Non-pigmented ciliary epithelial cell (primary cell): ENCODE results near the gene MYO3B.

Source experiments
- DNase-seq: peaks from one replicate; pipeline ENCODE4 v3.0.0-alpha.2; 2010; ENCODE audit warnings: low read depth

The MYO3B gene

DNA sequence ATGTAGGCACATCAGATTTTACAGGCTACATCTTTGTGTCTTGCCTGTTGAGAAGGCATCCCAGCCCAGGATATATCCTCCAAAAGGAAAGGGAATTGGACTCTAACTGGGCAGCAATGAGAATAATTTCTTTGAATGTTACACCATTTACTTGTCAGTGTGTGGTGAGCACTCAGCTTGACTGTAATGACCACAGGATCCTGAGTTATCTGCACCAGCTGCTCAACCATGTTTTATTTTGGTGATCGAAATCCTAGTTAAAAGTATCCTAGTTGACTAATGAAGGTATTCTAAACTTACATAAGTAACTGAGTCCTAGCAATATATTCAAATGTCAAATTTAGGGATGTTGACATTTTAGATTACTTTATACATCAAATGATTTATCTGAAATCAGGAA is 123.0 kb downstream of the MYO3B start:
- no peak for DNase-seq

DNA sequence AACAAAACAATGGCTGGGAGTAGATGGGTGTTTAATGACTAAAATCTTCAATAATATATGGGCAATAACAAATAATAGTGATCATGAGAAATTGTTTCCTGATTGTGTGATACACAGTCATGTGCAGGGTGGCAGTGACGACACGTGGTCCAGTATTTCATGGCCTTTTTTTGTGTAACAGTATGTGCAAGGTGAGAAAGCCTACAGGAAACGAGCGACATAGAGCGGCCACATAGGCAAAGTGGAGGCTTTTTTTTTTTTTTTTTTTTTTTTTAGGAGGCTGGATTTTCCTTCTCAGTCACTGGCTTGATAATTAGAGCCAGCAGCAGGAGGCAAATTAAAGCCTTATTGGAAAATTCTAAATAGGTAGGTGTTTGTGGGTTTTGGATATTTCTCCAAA is 123.7 kb downstream of the MYO3B start:
- DNase-seq: no peak

DNA sequence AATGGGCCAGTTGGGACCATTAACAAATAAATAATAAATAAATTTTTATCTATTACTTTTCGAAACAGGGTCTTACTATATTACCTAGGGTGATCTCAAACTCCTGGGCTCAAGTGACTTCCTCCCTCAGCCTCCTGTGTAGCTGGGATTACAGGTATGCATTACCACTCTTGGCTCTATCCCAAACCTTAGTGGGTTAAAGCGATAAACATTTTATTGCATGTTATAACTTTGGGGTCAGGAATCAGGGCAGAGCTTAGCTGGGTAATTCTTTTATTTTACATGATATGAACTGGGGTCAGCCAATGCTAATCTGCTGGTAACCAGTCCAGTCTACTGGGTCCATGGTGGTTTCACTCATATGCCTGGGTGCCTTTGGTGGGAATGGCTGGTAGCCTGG is 127.8 kb downstream of the MYO3B start:
- DNase-seq: no peak

DNA sequence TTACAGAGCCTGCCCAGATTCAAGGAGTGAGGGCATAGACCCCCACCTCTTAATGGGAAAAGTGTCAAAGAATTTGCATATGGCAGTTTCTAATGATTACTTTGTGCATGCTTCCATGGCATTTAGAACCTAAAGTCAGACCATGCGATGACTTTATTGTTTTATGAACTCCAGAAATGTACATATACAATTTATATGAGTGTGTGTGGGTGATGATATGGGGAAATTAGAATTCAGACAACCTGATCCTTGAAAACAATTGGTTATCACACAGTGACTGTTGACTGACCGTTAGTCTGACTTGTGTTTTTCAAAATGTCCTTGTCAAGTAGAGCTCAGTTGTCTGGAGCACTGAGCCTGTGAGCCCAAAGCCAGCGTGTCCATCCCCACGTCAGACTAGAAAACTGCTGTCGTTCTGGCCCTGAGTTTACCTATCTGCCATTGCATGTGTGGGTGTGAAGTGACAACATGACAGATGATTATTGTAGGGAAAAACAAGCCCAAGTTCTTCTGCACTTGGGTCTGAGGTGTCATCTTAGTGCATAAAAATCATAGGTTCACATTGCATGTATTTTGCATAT is 128.4 kb downstream of the MYO3B start:
- DNase-seq: no peak

DNA sequence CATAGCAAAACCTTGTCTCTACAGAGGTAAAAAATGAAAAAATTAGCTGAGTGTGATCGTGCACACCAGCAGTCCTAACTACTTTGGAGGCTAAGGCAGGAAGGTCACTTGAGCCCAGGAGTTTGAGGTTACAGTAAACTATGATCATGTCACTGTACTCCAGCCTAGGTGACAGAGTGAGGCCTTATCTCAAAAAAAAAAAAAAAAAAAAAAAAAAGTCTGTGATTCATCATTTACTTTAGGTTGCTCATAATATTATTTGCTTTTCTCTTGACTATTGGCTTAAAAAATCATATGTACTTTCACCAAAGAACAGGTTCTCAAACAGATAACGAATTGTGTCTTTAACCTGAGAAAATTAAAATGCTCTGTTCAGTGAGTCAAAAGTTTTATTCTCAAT is 129.1 kb downstream of the MYO3B start:
- DNase-seq: no peak

DNA sequence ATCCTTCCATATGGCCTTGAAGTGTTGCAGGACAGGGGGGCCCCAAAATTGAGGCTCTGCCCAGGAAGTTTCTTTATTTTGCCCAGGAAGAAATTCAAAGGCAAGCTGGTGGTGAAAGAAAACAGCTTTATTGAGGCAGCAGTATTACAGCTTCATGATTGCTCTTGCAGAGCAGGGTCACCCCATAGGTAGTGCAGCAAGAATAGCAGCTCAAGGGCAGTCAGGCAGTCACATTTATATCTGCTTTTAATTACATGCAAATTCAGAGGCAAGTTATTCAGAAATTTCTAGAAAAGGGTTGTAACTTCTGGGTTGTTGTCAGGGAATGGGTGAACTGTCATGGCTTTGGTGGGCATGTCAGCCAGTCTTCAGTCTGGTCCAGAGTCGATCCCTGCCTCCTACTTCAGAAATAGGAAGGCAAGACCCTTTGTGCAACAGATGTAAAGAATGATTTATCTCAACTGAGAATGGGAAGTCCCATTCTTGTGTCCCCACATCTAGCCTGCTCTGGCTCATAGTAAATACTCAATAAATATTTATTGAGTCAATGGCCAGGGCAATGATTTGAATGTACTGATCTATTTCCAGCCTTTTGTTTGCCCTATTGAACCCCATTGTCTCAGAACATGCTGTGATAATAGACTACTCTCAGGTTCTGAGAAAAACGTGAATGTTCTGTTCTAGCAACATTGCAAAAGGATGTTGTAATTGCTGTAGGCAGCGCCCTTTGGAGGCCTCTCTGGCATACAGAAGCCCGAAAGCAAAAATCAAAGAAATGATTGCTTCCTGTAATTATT is 129.8 kb downstream of the MYO3B start:
- DNase-seq: no peak

DNA sequence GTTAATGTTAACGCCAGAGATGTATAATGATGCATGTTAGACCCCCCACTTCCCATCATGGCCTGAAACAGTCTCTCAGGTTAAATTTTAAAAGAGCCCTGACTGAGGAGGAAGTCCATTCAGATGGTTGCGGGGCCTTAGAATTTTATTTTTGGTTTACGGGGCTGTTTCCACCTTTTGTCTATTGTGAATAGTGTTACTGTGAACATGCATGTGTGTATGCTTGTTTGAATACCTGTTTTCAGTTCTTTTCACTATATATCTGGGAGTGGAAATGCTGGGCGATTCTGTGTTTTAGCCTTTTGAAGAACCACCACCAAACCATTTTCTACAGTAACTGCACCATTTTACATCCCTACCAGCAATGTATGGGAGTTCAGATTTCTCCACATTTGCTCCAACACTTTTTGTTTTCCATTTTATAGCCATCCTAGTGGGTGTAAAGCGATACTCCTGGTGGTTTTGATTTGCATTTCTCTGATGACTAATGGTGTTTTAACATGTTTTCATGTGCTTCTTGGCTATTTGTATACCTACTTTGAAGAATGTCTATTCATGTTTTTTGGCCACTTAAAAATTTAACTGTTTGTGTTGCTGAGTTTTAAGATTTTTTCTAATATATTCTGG is 133.0 kb downstream of the MYO3B start:
- no peak for DNase-seq

DNA sequence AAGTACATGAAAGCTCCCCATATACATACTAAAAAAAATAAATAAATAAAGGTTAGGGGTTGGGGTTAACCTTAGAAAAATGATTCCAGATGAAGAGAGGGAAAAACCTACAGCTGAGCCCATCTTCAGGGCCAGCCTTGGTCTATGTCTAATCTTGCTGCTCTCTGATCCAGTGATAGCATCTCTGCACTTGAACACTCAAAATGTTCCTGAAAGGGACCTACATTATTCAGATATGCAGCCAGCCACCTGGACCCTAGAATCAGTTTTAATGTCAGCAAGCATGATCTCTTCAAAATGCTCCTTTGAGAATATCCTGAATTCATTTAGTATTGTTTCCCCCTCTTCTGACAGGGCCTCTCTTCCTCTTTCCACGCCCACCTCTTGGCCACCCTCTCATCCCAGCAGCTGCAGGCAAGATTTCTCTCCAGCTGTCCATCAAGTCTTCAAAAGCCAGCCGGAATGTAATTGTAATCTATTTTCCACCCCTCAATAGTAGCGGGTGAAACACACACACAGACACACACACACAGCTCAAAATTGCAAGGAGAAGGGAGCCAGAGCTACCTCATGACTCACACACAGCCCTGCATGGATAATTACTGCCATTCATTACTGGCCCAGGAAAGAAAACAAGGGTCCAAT is 135.5 kb downstream of the MYO3B start:
- no peak for DNase-seq

DNA sequence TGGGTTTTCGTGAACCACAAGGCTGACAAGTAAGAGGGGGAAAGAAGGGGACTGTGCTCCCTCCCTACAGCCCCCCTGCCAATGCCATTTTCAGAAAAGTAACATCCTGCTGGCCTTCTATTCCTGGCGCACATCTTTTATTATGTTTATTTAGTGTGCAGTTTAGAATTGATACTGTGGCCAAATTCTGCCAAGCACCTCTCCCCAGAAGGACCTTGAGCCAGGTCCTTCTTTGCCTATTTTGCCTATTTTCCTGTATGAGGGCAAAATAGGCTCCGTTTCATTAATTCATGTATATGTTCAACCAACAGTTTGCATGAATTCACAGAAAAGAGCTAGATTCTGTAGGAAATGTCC is 136.0 kb downstream of the MYO3B start:
- DNase-seq: no peak

DNA sequence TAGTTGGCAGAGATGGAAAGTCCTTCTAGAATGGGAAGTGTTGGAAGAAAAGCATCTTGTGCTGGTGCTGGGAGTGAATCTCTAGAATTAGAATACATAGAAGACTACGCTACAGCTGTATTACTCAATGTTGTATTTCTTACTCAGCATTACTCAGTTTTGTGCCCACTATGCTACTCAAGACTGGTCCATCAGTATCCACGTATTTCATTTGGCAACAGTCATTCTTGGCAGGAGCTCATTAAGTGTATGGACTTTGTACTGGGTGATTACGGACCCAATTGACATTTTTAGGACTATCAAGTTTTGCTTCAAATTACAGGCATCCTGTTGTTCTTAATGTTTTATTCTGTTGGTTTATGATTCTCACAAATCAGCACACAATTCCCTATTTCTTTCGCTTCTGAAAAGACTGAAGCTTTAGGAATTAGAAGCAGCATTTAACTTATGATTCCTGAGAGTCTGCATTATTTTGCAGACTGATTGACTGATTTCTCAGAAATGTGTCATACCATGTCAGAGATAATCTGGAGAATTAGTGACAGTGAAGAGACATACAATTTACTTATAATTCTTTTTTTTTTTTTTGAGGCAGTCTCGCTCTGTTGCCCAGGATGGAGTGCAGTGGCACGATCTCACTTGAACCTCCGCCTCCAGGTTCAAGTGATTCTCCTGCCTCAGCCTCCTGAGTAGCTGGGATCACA is 136.9 kb downstream of the MYO3B start:
- no peak for DNase-seq

DNA sequence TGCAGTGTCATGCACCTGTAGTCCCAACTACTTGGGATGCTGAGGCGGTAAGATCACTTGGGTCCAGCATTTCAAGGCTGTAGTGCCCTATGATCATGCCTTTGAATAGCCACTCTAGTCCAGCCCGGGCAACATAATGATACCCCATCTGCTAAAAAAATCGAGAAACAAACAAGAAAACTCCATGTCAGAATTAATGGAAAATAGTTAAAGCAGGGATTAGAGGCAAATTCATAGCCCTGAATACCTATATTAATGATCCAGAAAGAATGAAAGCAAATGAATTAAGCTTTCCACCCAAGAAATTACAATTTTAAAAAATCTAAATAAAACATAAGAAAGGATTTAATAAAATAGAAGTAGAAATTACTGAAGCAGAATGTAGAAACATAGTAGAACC is 143.0 kb downstream of the MYO3B start:
- DNase-seq: no peak

DNA sequence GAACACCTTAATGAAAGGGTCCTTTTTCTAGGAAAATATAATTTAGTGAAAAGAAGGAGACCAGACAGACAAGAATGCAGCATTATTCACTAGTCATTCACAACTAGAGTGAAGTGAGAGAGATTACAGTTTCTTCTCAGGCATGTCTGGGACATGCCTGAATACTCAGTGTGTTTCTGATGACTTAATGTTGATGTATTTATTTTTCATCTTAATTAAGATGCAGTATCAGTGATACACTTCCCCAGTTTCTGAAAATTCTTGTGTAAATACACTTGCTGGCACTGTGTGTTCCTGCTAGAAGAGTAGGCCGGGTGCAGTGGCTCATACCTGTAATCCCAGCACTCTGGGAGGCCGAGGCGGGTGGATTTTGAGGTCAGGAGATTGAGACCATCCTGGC is 143.6 kb downstream of the MYO3B start:
- DNase-seq: no peak

DNA sequence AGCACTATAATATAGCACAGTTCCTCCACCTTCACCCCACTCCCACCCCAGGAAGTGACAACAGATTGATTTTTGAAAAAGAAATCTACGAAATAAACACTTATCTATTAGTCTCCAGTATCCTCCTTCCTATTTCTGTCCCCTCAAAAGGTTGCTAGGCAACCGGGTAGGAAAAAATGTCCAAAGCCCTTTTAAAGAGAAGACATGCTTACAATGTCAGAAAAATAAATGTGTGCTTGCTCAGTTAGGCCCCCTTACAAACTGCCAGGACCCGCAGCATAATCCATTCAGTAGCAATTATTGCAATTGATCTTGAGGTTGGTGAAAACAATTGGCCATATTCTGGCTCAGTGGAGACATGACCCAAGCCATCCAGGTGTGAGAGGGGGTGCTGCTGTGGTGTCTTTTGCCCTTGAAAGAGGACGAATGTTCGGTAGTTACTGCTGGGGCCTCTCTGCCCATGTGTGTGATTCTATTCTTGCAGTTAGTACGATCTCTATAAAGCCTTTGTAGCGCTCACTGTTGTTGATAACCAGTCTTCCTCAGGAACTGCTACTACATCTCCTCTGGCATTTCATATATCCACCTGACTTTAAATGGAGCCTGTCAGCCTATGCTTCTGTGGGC is 144.3 kb downstream of the MYO3B start:
- DNase-seq: no peak

DNA sequence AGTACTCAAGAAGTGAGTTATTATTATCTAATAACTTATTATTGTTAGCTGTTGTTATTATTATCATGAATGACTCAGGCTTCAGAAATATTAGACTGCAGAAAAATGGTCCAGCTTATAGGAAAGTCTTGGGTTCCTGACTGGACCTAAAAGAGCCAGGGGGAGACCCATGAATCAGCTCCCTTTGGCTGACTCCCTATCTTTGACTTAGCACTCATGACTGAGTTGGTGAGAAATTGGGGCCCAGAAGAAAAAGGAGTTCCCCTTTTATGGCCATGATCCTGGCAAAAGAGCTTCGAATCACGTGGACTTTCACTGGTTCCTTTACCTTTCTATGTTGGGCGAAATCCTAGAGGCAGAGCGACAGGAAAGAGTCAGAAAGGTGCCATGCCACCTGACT is 145.8 kb downstream of the MYO3B start:
- no peak for DNase-seq

DNA sequence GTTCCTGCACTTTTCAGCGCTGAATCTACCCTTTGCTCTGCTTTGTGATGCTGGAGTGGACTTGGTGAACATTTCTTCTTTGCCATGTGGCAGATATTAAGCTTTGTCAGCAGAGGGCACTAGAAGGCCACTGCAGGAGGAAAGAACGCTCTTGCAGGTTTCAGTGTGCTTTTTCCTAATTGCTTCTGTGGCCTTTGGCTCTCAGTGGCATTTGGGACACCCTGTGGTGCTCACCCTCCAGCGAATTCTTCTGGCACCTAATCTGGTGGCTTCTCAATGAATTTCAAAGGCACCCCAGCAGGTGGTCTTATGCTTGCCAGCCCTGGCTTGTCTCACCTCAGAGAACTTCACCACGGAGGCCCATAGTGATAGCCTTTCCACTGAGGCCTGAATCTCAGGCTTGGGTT is 146.7 kb downstream of the MYO3B start:
- peak; percentile 13 for DNase-seq

DNA sequence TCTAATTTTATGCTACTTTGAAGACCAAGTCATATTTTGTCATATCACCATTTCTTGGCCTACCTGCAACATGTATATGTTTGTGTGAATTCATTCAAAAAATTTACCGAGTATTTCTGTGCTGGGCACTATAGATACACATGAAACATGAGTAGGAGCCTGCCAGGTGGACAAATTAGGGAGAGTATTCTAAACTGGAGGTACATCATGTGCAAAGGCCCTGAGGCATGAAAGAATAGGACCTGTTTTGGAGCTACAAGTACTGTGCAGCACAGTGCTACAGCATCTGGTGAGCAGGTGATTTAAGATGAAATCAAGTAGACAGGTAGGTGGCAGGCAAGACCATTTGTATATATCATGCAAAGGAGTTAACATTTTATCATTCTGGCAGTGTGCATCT is 152.9 kb downstream of the MYO3B start:
- no peak for DNase-seq

DNA sequence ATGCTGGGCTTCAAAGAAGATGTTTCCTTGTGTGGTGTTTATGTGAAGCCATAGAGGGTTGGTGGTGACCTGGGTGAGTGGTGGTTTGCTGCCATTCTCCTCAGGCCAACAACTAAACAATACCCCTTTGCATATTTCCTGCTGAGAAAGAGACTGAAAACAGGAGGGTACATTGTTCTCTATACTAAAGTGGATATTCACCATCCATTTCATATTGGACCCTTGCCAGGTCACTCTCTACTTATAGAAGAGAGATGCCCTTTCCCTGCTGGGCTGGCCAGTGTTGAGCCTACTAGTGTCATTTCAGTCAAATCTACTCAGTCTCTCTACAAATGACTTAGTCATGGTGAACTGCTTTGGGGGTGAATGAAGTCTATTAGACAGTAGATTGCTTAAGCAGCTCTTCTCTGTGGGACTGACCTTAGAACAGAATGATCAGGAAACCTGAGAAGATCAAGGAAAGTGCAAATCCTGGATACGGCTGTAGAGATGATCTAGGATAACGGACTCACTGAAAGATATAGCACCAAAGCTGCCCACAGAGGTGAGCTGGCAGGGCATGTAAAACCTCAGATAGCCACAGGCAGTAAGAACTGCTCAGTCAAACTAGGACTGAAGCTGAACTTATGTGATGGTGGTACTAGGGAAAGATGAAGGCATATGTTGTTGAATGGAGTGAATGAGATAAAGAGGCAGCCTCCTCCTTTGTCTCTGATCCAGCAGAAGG is 154.9 kb downstream of the MYO3B start:
- DNase-seq: no peak

DNA sequence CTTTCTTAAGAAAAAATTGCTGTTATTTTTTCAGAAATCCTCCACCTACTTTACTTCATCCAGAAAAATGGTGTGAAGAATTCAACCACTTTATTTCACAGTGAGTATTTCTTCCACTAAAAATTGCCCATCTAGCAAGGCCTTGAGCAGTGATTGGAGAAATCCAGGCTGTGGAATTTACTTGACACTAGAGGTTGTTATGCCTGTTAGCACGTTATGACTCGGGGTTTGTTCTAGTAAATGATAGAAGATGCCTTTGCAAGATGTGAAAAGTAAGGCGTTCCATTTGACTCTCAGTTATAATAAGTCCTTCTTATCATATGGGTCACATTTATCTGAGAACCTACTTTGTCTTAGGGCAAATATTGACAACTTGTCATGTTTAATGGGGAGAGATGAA is 157.4 kb downstream of the MYO3B start:
- DNase-seq: no peak

DNA sequence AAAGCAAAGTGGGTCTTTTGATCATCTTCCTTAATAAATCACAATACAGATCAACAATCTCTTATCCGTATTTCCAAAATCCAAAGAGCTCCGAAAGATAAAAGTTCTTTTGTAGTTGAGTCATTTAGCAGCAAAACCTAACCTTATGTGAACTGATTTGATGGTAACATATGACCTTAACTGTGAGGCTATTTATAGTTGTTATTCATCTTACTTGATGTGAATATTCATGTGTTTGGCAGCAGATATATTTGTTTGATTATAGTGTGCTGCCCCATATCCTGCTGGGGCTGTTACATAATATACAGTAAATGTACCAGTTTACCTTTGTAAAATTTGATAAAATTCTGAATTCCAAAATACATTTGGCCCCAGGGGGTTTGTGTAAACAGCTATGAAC is 158.5 kb downstream of the MYO3B start:
- DNase-seq: no peak

DNA sequence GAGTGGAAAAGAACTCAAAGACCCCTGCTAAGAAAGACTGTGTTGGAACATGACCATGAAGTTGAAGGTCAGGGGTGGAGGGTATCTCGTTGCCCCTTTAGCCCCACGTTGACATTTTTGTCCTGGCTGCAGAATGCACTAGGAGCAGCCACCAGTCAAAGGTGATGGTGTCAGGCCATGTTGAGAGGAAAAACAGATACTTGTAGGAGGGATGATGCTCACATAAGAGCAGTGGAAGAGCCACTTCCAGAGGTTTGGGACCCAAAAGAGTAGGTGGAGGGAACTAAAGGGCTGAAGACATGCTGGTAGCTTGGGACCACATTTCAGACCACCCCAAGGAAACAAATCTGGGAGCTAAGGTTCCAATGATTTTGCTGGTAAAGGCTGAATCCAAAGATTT is 159.0 kb downstream of the MYO3B start:
- no peak for DNase-seq

DNA sequence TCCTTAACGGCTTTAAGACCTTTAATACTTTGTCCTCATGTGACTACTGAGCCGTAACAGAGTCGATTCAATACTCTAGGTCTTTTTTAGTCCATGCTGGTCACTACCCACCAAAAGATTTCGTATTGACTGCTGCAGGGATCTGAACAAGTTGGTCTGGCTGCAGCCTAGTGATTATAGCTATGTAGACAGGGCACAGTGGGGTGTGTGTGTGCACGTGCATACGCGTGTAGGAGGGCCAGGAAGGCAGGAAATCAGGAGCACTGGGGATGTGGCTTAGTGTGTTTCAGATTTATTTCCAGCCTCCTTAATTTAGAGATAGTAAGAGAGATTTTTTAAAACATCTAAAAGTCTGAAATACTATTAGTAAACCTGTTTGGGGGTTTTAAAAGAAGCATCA is 161.4 kb downstream of the MYO3B start:
- no peak for DNase-seq
